Measurements from ENCODE around the gene CHRM5.

DNA sequence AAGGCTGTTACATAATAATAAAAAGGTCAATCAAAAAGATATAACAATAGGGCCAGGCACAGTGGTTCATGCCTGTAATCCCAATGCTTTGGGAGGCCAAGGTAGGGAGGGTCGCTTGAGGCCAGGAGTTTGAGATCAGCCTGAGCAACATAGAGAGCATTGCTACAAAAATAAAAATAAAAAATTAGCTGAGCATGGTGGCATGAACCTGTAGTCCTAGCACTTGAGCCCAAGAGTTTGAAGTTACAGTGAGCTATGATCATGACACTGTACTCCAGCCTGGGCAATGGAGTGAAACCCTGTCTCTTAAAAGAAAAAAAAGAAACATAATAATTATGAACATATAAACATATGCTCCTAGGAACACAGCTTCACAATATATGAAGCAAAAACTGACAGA is 41.4 kb downstream of the CHRM5 start:
- TF ChIP-seq CTCF (IDR thresholded peaks at IDR 0.05) (no peak), POLR2A (IDR thresholded peaks at IDR 0.05) (no peak)
